ENCODE data around the gene AHRR.
"Not testable (repeated sequence)": the region's sequence is repeated elsewhere in the genome, so short reads cannot be mapped to it uniquely, and the experiment has no call there.

AHRR gene

GRCh38 chr5:396531-396961, 75.0 kb downstream of the AHRR start:
- no peak for DNase-seq (ENCODE audit: low read depth)
- no peak overlapping the region for H3K4me3 ChIP-seq (ENCODE audit: low read depth, low read length)
- in situ Hi-C loops (cut with HindIII; ENCODE audit: low sequenced_read_pairs), result no loop called here
- TF ChIP-seq CTCF (IDR thresholded peaks at IDR 0.05; ENCODE audit: low read depth, low read length, missing control alignments), result no peak

GRCh38 chr5:398141-398474, 76.6 kb downstream of the AHRR start:
- DNase-seq (ENCODE audit: low read depth); in situ Hi-C loops (cut with HindIII; ENCODE audit: low sequenced_read_pairs); H3K4me3 ChIP-seq (ENCODE audit: low read depth, low read length): not testable (repeated sequence)

GRCh38 chr5:398475-399295, 77.2 kb downstream of the AHRR start:
- in situ Hi-C loops (cut with HindIII; ENCODE audit: low sequenced_read_pairs), result no loop called here
- no peak overlapping the region for H3K4me3 ChIP-seq (ENCODE audit: low read depth, low read length)
- no peak for TF ChIP-seq CTCF (IDR thresholded peaks at IDR 0.05; ENCODE audit: low read depth, low read length, missing control alignments)
- no peak for DNase-seq (ENCODE audit: low read depth)

- H3K4me3 ChIP-seq (ENCODE audit: low read depth, low read length), result no peak overlapping the region
- in situ Hi-C loops (cut with HindIII; ENCODE audit: low sequenced_read_pairs), result no loop called here
- TF ChIP-seq CTCF (IDR thresholded peaks at IDR 0.05; ENCODE audit: low read depth, low read length, missing control alignments), result no peak
- DNase-seq (ENCODE audit: low read depth), result peak; percentile 83
Measured at GRCh38 chr5:399296-400281, 78.1 kb downstream of the AHRR start.

GRCh38 chr5:400282-401145, 79.0 kb downstream of the AHRR start:
- H3K4me3 ChIP-seq (ENCODE audit: low read depth, low read length), result no peak overlapping the region
- TF ChIP-seq CTCF (IDR thresholded peaks at IDR 0.05; ENCODE audit: low read depth, low read length, missing control alignments), result no peak
- in situ Hi-C loops (cut with HindIII; ENCODE audit: low sequenced_read_pairs), result no loop called here
- DNase-seq (ENCODE audit: low read depth), result no peak

GRCh38 chr5:401146-402034, 79.9 kb downstream of the AHRR start:
- H3K4me3 ChIP-seq (ENCODE audit: low read depth, low read length), result no peak overlapping the region
- no peak for DNase-seq (ENCODE audit: low read depth)
- in situ Hi-C loops (cut with HindIII; ENCODE audit: low sequenced_read_pairs), result no loop called here
- no peak for TF ChIP-seq CTCF (IDR thresholded peaks at IDR 0.05; ENCODE audit: low read depth, low read length, missing control alignments)

GRCh38 chr5:402219-402614, 80.7 kb downstream of the AHRR start:
- in situ Hi-C loops (cut with HindIII; ENCODE audit: low sequenced_read_pairs); DNase-seq (ENCODE audit: low read depth); H3K4me3 ChIP-seq (ENCODE audit: low read depth, low read length): not testable (repeated sequence)
